Daoy (cell line): ENCODE results near the gene RCOR1. TPM values are rescaled to one million over a fixed set of nuclear protein-coding genes. Genes with fewer than 3 reads are reported as not detected.
"Not testable (repeated sequence)": the region's sequence is repeated elsewhere in the genome, so short reads cannot be mapped to it uniquely, and the experiment has no call there.

ENCODE experiments used
- DNase-seq: peaks from one replicate; pipeline ENCODE4 v3.0.0-alpha.2; 2015; ENCODE audit warnings: low read depth
- total RNA-seq: library from RNA; depleted of rRNA; stranded (reverse); fragments of >200 nt; shearing (Covaris generic); gene quantifications from 2 replicates; pipeline ENCODE4 v1.2.3, GENCODE V29; 2014

RCOR1 gene
- total RNA-seq, 1 experiment from 2014 or later = 19.6 TPM

DNA sequence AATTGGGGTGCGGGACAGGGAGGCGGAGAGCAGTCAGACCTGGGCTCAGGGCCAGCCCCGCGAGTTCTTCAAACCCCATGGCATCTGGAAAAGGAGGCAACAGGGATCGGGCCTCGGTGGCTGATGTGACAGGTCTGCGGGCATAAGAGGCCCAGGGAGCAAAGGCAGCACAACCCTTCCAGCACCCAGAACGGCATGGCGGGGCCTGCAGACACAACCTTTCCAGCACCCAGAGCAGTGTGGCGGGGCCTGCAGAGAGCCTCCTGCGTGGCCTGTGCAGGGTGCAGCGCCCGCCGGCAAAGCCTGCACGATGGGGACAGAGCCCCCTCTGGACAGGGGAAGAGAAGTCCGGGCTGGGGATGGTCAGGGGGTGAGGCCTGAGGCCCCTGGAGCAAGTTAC, 158.6 kb downstream of the RCOR1 start:
- DNase-seq = no peak

DNA sequence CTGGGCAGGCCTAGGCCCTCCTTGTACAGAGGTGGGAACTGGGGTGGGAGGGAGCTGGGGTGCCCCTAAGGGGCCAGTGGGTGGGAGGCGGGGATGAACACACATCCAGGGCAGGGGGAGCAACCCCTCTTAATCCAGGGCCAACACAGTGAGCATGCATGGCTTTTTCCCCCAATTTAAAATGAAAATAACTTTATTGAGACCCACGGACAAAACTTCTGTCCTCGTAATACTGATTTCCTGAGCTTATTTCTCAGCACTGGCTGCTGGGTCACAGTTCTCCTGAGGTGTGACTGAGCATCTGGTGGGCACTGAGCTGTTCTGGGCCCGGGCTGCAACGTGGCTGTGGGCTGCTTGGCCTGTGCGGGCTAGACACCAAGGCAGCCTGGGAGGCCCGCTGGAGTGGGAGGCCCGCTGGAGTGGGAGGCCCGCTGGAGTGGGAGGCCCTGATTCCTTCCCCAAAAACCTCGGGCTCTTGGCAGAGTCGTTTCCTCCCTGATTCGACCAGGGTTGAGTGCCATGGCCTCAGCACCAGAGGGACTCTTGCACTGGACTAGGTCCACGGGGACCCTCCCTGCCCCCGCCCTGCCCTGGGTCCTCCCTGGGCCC, 159.9 kb downstream of the RCOR1 start:
- DNase-seq = no peak

DNA sequence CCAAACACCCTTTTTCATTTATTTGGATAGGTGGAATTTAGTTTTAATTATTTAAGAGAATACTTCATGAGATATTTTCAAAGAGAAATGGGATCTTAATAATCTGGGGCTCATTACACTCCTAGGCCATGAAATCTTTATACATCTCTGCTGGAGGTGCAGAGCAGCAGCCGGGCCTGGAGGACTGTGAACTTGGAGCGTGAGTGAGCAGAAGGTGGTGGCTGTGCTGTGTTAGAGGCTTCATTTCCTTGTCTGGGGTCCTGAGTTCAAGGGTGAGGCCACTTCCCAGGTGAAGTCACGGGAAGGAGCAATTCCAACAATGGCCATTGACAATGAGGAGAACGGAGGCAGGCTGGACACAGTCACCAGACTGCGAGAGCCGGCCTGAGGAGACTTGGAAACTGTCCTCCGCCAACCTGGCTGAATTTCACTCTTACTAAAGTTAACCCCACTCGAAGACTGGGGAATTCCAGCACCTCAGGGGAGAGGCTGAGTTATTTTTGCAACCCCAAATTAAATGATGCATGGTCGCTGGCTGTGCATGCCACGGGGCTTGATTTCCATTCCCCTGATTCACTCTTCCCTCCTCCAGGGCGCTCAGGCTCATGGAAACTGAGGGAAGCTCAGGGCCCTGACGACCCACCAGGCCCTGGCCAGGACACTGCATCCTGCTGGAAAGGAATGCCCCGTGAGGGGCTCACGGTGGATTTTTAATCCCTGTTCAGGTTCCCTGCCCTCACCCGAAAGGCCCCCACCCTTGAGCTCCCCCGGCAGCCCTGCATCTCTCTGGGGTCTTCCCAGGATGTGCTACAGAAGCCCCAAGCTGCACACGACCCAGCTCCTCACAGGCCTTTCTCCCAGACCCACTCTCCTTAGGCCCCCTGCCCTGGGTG, 162.2 kb downstream of the RCOR1 start:
- DNase-seq = no peak

DNA sequence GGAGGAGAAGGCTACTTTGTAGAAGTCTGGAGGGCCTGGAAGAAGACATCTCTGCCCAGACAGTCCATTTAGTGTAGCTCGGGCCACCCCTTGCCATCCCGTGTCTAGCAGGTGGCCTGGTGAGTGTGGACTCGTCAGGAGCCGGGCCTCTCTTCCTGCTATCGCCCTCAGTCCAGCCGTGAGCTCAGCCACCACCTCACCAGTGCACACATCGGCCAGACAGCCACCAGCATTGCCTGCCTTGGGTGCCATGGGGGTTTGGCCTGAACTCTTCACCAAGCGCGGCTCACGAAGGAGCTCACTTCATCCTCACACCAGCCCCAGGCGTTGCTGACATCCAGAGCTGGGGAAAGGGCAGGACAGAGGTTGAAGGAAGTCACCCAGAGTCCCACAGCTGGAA, 165.2 kb downstream of the RCOR1 start:
- no peak for DNase-seq

DNA sequence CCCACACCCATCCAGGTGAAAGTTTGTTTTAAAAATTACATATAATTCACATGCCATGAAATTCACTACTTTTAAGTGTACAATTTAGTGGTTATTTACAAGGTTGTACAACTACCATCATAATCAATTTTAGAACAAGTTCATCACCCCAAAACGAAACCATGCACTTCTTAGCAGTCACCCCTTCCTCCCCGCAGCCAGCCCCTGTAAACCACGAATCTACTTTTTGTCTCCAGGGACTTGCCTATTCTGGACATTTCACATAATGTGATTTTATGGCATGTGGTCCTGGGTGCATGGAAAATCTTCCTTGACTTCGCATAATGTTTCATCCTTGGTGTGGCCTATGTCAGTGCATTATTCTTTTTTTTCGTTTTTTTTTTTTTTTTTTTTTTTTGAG, 165.6 kb downstream of the RCOR1 start:
- no peak for DNase-seq

DNA sequence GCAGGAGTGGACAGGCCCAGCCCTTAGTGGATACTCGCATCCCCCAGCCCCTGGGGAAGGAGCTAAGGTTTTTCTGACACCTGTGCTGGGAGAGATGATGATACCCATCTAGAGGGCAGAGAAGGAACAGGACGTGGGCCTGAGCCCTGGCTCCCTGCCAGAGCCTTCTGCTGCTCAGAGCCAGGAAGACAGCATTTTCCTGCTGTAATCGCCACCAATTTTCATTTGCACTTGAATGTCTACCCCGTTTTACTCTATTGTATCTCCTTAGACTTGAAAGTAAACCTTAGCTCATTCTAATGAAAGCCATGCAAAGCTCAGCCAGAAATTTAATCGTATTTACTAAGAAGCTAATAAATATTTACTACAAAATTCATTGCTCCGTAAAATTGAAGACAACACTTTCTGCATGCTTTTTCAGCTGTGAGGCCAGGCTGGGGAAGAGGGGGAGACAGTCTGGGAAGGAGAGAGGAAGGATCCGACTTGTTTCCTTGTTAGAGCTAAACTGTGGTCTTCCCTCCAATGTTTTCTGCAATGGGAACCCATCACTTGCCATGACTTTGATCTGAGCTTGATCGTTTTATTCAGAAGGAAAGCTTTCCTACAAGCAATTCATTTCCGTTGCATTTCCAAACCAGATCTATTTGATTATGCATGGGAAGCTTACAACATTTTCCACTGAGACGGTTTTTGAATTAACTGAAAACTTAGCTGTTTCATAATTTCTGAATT, 167.2 kb downstream of the RCOR1 start:
- no peak for DNase-seq

DNA sequence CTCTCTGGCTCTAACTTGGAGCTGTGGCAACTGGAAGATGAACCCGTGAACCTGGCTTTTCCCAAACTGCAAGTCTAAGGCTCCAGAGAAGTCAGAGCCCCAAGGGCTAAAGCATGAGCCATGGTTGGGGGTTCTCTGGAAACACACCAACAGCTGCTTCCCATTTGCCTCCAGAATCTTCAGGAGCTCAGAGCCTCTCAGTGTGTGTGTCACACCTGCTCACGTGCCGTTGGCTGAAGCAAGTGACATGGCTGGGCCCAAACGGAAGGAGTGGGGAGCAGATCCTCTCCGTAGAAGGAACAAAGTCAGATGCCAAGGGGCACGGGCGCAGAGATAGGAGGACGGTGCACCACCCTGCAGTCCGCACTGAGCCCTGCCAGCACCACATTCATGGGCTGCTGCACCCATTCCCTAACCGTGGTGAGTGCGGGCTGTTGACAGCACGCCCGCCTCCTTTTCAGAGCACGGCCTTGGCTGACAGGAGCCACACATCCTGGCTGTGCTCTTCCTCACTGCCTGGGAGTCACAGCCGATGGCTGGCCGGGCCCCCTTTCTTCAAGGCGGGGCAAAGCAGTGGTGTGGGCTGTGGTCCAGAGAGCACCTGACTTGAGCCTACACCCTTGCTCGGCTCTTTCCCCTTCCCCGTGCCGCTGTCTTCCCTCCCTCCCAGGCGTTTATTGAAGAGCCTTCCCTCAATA, 168.2 kb downstream of the RCOR1 start:
- DNase-seq = no peak

DNA sequence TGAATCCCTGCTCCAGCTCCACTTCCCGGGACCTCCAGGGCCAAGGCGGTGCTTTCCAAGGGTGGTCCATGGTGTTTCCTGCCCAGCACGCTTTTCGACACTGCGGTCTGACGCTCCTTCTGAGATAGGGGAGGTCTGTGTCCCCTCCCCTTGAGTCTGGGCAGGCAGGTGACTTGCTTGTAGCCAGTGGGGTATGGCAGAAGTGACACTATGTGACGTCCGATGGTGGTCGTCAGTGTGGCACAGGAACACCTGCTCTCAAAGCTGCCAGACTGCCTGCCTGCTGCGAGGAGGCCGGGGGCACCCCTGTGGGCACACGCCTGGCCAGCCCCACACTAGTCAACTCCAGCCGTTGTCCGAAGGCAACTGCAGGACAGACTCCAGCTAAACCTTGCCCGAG, 168.8 kb downstream of the RCOR1 start:
- no peak for DNase-seq

DNA sequence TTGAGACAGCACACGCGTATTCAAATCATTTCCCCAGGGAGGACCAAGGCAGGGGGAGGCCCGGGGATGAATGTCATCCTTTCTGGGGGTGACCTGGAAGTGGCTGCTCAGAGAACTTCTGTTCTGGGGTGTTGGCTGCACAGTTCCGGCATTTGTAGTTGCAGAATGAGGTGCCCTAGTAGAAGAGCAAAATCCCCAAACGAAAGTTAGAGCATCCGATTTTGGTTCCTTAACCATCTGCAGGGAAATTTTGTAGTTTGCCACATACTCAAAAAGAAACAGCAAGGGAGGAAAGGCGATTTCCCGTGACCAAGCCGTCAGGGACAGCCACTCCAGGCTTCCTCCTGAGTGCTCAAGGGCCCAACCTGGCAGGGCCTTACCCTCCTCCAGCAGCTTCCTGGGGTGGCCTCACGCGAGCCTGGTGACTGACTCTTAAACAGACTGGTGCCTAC, 171.8 kb downstream of the RCOR1 start:
- DNase-seq = no peak

DNA sequence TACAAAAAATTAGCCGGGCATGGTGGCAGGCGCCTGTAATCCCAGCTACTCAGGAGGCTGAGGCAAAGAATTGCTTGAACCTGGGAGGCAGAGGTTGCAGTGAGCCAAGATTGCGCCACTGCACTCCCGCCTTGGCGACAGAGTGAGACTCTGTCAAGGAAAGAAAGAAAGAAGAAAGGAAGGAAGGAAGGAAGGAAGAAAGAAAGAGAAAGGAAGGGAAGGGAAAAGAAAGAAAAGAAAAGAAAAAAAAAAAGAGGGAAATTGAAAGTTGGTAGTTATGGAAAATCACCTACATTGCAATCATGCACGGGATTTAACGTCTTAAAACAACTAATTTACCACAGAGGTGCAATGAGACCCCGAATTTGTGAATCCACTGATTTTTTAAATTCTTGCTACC, 173.3 kb downstream of the RCOR1 start:
- DNase-seq = not testable (repeated sequence)

DNA sequence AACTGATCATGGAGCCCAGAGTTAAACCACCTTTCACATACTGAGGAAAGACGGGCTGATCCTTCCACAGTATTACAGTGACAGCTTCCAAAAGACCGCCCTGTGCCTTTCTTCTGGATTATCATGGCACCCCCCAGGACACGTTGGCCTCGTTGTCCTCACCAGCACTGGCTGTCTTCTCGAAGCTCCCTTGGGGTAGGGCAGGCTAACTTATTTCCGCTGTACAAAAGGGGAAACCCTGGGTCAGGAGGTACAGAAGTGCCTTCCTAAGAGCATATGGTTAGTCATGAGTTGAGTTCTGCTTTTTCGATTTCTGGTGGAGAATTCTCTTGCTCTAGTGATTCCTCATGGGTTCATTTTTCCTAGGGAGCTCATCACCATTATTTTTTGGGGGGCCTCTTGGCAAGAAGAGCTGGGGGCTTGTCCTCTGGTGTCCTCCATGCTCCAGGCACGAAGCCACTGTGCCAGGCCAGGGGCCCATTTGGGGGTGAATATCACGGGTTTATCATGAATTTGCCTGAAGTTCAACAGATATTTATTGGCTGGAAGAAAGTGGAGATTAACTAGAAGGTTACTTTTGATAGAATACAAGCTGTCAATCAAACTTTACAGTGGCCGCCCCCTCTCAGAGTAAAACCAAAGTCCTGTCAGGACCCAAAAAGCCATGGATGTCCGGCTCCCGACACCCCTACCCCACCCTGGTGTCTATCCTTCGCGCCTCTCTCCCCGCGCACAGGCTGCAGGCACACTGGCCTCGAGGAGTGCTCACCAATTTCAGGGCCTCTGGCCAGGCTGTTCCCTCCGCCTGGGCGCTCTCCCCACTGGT, 176.0 kb downstream of the RCOR1 start:
- no peak for DNase-seq

DNA sequence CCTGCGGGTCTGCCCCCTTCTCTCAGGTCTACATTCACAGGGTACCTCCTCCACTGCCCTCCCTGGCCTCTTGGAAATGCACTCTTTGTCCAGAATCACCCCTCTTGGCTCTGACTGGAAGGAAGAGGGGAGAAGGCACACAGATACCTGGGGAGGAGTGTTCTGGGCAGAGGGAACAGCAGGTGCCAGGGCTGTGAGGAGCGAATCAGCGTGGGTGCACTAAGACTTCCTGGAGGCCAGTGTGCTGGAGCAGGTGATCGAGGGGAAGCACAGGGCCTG, 176.5 kb downstream of the RCOR1 start:
- DNase-seq = no peak

DNA sequence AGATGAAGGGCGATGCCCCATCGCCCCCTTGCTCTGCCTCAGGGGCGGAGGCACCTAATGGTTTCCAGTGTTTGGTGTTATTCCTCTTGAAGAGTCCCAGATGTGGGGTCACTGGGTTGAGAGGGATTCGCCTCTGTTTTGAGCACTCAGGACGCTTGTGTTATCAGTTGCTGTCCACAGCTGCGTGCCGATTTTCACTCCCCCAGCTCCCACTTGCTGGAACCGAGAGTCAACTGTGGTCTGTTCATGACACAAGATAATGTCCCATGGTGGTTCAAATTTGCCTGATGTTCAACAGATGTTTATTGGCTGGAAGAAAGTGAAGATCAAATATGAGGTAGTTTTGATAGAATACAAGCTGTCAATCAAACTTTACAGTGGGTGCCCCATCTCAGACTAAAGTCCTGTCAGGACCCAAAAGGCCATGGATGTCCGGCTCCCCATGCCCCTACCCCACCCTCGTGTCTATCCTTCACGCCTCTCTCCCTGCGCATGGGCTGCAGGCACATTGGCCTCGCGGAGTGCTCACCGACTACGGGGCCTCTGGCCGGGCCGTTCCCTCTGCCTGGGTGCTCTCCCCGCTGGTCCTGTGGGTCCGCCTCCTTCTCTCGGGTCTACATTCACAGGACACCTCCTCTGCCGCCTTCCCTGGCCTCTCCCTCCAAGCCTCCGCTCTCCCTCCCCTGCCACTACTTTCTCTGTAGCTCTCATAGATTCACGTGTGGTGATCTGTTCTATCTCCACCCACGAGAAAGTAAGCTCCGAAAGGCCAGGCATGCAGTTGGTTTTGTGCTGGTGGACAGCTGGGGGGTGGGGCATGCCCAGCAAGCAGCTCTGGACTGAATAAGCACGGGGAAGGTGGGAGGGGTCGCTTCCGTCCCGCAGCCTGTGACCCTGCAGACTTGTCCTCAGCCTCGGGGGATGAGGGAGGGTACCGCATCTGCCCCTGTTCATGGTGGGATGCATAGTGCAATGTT, 178.0 kb downstream of the RCOR1 start:
- DNase-seq = no peak

DNA sequence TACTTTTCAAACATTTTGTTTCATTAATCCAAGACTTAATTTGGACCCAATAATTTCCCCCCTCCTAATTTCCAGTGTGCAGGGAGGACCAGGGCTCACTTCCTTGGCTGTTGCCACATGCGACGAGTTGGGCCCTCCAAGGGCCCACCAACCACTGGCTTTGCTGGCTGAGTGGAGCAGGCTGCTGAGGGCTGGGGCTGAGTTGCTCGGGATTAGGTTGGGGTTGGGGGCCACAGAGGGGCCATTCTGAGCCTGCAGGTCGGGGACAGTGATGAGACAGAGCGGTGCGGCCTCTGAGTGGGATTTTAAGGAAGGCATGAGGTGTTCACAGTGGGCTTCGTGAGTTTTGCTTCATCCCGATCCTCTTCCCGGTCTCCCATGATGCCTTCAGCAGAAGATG, 178.7 kb downstream of the RCOR1 start:
- no peak for DNase-seq

DNA sequence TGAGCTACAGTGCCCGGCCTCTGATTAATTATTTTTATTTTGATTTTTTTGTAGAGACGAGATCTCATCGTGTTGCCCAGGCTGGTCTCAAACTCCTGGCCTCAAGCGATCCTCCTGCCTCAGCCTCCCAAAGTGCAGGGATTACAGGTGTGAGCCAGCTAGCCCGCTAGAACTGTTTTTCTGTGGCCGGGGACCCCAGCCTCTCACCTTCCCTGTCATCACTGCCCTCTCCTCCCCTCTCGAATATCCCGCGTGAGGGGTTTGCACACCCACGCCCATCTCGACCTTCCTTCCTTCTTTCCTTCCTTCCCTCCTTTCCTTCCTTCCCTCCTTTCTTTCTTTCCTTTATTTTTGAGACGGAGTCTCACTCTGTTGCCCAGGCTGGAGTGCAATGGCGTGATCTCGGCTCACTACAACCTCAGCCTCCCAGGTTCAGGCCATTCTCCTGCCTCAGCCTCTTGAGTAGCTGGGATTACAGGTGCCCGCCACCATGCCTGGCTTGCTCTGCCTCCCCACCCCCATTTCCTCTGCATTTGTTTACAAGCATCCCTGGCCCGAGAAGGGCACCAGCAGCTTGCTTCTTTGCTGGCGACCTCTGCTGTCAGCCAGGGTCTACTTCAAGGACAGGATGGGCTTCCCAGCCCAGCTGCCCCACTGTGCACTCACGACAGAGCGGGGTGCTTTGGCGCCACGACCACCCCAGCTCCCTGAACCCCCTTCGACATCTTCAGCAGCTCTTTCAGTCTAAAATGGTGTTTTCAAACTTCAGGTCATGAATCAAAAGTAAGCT, 180.5 kb downstream of the RCOR1 start:
- DNase-seq = no peak

DNA sequence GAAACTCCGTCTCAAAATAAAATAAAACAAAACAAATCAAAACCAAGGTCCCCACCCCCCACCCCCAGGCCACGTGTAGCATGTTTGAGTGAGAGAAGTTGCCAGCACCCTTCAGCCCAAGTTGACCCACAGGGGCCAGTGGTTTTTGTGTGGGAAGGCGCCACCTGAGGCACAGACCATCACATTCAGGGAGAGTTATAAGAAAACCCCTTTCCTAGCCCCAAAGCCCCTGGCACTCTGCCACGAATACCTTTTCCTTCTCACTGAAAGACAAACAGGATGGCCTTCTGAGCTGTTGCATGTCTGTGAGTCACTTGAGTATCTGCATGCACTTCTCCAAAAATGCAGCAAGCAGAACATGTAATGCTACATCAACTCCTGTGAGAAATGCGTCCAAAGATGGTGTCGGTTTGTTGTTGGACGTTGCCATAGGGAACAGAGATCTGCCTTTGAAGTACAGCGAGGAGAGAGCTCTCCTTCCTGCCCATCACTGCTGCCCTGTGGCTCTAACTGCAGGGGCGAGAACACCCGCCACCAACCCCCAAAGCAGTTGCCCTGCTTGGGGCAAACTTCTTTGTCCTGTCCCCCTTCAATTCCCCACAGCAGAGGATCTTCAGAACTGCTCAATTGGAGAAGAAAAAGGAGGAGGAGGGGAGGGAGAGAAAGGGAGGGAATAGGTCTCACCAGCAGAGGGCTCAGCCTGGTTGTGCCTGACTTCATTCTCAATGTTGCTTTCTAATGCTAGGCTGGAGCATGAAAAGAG, 182.1 kb downstream of the RCOR1 start:
- peak; percentile 76 for DNase-seq

DNA sequence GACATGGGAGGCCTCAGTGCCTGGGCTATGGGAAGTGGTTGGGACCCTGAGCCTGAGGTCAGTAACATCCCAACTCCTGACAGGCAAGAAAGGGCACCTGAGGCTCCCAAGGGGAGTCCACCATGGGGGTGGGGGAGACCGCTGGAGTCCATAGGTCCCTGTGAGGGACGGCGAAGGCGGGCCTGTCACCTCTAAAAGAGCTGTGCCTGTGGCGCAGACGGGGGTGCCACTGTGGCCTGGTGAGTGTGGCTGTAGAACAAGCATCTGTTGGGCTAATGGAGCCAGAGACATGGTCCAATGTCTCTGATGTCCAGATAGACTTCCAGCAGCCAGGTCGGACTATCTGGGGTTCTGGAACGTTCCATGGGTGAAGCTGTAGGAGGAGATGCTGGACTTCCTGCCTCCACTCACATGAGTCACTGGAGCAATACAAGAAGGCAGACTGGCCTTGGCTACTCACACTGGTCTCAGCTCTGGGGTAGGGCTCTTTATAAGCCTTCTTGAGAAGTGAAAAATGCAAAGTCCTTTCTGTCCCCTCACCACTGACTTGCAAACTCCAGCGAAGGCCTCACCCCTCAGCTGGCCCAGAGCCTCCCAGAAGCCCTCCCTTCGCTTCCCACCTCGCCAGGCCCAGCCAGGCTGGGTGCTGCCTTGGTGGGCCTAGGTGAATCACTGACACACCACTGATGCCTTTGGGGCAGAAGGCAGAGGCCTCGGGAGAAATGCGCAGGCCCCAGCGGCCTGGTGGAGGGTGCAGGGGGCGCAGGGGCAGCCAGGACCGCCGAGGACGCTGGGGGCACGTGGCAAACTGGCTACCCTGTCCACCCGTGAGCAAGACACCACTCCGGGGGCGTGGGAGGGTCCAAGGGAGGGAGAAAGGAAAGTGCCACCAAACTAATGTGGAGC, 183.7 kb downstream of the RCOR1 start:
- peak; percentile 76 for DNase-seq
